ENCODE data around the gene ZBTB43. TPM values are rescaled to one million over a fixed set of nuclear protein-coding genes. Genes with fewer than 3 reads are reported as not detected.
A peak's percentile ranks its signal among the peaks of the same experiment; 100 is the strongest.
"Not testable (repeated sequence)": the region's sequence is repeated elsewhere in the genome, so short reads cannot be mapped to it uniquely, and the experiment has no call there.

Gene ZBTB43
- total RNA-seq, 1 experiment from 2014 or later = 6.8 TPM

DNA sequence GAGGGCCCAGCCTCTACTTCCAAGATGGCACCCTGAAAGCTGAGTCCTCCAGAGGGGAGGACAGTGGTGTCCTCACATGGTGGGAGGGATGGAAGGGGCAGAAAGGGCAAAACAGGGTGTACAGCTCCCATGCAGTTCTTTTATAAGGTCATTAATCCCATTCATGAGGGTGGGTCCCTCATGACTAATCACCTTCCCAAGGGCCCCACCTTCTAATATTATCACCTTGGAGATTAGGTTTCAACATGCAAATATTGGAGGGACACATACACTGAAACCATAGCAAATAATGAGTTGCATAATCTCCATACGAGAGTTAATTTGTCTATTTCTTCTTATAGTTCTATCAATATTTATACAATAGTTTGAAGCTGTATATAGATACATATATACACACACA is 5.8 kb upstream of the ZBTB43 start:
- H3K9me3 ChIP-seq (replicated peaks) = no peaks in the 10 kb centered on the region
- no peak overlapping the region for H3K4me3 ChIP-seq
- H3K36me3 ChIP-seq = no peaks in the 10 kb centered on the region
- no peaks in the 10 kb centered on the region for H3K27me3 ChIP-seq (replicated peaks)
- H3K27ac ChIP-seq = no peak overlapping the region
- no peaks in the 10 kb centered on the region for H3K4me1 ChIP-seq (replicated peaks)
- DNase-seq (ENCODE audit: low read depth in 1 of 2, low spot score in 2 of 2) = no peak

DNA sequence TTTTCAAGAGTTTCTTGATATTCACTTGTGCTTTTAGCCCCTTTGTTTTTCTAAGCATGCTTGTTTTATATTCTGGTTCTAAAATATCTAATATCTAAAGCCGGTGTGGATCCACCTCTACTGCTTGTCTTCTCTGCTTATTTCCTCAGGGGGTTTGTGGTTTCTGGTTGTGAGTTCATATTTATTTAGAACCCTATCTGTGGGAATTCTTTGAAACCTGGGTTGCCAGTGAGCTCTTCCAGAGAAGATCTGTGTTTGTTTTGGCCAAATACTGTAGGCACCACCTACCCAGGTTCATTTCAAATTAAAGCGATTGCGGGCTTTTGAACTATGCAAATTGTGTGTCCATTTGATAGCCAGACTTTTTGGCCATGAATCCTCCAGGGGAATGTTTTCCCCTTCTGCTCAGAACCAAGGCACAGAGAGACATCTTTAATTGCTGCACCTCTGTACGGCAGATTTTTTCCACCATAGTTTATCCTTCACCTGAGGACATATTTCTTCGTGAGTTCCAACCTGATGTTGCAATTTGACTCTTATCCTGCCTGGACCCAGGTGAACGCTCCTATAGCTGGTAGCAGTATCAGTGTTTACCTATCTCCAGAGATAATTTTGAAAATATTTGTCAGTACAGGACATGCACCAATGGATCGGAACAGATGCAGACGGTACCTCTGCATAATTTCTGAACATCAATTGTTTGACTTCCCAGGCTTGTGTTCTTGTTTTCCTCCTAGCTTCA is 2.4 kb upstream of the ZBTB43 start:
- H3K27ac ChIP-seq = no peak overlapping the region
- peaks cover 11% of the 10 kb centered on the region for H3K4me1 ChIP-seq (replicated peaks)
- no peak overlapping the region for H3K4me3 ChIP-seq
- no peaks in the 10 kb centered on the region for H3K27me3 ChIP-seq (replicated peaks)
- peaks cover 13% of the 10 kb centered on the region; the same call in 1 of the 2 replicates for H3K36me3 ChIP-seq
- DNase-seq (ENCODE audit: low read depth in 1 of 2, low spot score in 2 of 2) = no peak
- no peaks in the 10 kb centered on the region for H3K9me3 ChIP-seq (replicated peaks)

GRCh38 chr9:126804198-126804695 is 593 bp upstream of the ZBTB43 start:
- Histone ChIP-seq H3K9me3 (replicated peaks) (no peaks in the 10 kb centered on the region), H3K36me3 (peaks cover 16% of the 10 kb centered on the region)

GRCh38 chr9:126805554-126806262 is 868 bp downstream of the ZBTB43 start:
- H3K9me3 ChIP-seq (replicated peaks) = no peaks in the 10 kb centered on the region

More at GRCh38 chr9:126804198-126804695, 593 bp upstream of the ZBTB43 start:
- Histone ChIP-seq H3K27ac (no peak overlapping the region), H3K4me1 (replicated peaks) (peaks cover 11% of the 10 kb centered on the region), H3K4me3 (peak overlapping the region; percentile 80), H3K27me3 (replicated peaks) (no peaks in the 10 kb centered on the region)
- DNase-seq (ENCODE audit: low read depth in 1 of 2, low spot score in 2 of 2) = no peak

DNA sequence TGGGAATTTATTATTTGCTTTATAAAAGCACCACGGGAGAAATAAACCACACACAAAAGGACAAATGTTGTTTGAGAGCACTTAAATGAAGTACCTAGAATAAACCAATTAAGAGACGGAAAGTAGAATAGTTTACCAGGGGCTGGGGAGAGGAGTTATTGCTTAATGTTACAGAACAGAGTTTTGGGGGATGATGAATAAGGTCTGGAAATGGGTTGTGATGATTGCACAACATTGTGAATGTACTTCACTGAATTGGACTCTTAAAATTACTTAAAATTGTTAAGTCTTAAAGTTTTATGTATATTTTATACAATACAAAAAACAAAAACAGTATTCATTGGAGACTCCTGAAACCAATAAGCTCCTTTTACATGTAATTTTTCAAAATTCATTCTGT is 1.5 kb downstream of the ZBTB43 start:
- peaks cover 20% of the 10 kb centered on the region for H3K36me3 ChIP-seq
- H3K4me3 ChIP-seq = peak overlapping the region; percentile 80
- H3K27me3 ChIP-seq (replicated peaks) = no peaks in the 10 kb centered on the region
- peaks cover 11% of the 10 kb centered on the region for H3K4me1 ChIP-seq (replicated peaks)
- no peak overlapping the region for H3K27ac ChIP-seq
- no peak for DNase-seq (ENCODE audit: low read depth in 1 of 2, low spot score in 2 of 2)
- no peaks in the 10 kb centered on the region for H3K9me3 ChIP-seq (replicated peaks)

More at GRCh38 chr9:126805554-126806262, 868 bp downstream of the ZBTB43 start:
- peaks cover 19% of the 10 kb centered on the region for H3K36me3 ChIP-seq
- peak overlapping the region; percentile 80 for H3K4me3 ChIP-seq
- peak overlapping the region; percentile 30; the same call in 1 of the 2 replicates for H3K27ac ChIP-seq
- no peaks in the 10 kb centered on the region for H3K27me3 ChIP-seq (replicated peaks)
- H3K4me1 ChIP-seq (replicated peaks) = peaks cover 11% of the 10 kb centered on the region
- DNase-seq (ENCODE audit: low read depth in 1 of 2, low spot score in 2 of 2) = peak; percentile 25 to 57

DNA sequence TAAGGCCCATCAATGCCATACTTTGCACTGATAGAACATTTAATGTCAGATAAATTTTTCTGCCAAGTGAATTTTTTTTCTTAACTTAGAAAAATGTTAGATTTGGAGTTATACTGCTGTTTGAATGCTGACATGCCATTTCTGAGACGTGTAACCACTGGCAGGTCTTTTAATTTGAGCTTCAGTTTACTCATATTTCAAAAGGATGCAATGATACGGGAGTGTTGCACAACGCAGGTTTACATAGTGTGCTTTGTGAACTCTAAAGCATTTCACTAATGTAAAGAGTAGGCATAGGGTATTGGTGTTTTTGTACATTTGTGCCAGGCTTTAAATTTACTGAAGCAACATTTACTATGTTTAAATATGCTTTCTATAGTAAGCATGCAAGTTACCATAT is 4.2 kb downstream of the ZBTB43 start:
- Histone ChIP-seq H3K36me3 (peaks cover 43% of the 10 kb centered on the region), H3K4me3 (no peak overlapping the region), H3K27me3 (replicated peaks) (no peaks in the 10 kb centered on the region), H3K27ac (no peak overlapping the region), H3K4me1 (replicated peaks) (peaks cover 11% of the 10 kb centered on the region), H3K9me3 (replicated peaks) (no peaks in the 10 kb centered on the region)
- DNase-seq (ENCODE audit: low read depth in 1 of 2, low spot score in 2 of 2) = no peak

- H3K27me3 ChIP-seq (replicated peaks); H3K4me3 ChIP-seq; DNase-seq (ENCODE audit: low read depth in 1 of 2, low spot score in 2 of 2); H3K9me3 ChIP-seq (replicated peaks); H3K4me1 ChIP-seq (replicated peaks); H3K27ac ChIP-seq: not testable (repeated sequence)
- H3K36me3 ChIP-seq = peaks cover 45% of the 10 kb centered on the region
These were observed 5.4 kb downstream of the ZBTB43 start for GRCh38 chr9:126810221-126810620.

DNA sequence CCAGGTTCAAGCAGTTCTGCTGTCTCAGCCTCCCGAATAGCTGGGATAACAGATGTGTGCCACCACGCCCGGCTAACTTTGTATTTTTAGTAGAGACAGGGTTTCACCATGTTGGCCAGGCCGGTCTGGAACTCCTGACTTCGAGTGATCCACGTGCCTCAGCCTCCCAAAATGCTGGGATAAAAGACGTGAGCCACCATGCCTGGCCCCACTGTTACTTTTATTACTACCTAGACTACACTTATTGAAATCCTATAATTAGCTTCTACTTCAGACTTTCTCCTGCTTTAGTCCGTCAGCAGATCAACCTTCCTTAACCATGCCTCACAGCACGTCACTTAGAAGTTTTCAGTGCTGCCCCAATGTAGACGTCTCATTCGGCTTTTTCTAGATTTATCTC is 8.2 kb downstream of the ZBTB43 start:
- Histone ChIP-seq H3K9me3 (replicated peaks) (no peaks in the 10 kb centered on the region; the same call in 1 of the 2 replicates), H3K27ac (no peak overlapping the region), H3K27me3 (replicated peaks) (no peaks in the 10 kb centered on the region), H3K36me3 (peaks cover 51% of the 10 kb centered on the region), H3K4me1 (replicated peaks) (no peaks in the 10 kb centered on the region), H3K4me3 (no peak overlapping the region)
- no peak for DNase-seq (ENCODE audit: low read depth in 1 of 2, low spot score in 2 of 2)

- Histone ChIP-seq H3K9me3 (replicated peaks) (peaks cover 6% of the 10 kb centered on the region; the same call in 1 of the 2 replicates), H3K27me3 (replicated peaks) (no peaks in the 10 kb centered on the region), H3K4me1 (replicated peaks) (no peaks in the 10 kb centered on the region), H3K36me3 (peaks cover 58% of the 10 kb centered on the region), H3K4me3 (no peak overlapping the region), H3K27ac (no peak overlapping the region)
- no peak for DNase-seq (ENCODE audit: low read depth in 1 of 2, low spot score in 2 of 2)
These were observed 9.3 kb downstream of the ZBTB43 start for GRCh38 chr9:126814091-126814490.

- DNase-seq (ENCODE audit: low read depth in 1 of 2, low spot score in 2 of 2); H3K4me1 ChIP-seq (replicated peaks); H3K4me3 ChIP-seq; H3K27me3 ChIP-seq (replicated peaks); H3K27ac ChIP-seq: not testable (repeated sequence)
- H3K9me3 ChIP-seq (replicated peaks) = peaks cover 17% of the 10 kb centered on the region; the same call in 1 of the 2 replicates
- H3K36me3 ChIP-seq = peaks cover 57% of the 10 kb centered on the region
These were observed 12.8 kb downstream of the ZBTB43 start for GRCh38 chr9:126817615-126818014.

GRCh38 chr9:126818482-126818881 is 13.6 kb downstream of the ZBTB43 start:
- Histone ChIP-seq H3K4me1 (replicated peaks) (no peaks in the 10 kb centered on the region), H3K27ac (no peak overlapping the region), H3K4me3 (no peak overlapping the region), H3K27me3 (replicated peaks) (no peaks in the 10 kb centered on the region), H3K9me3 (replicated peaks) (peaks cover 17% of the 10 kb centered on the region; the same call in 1 of the 2 replicates), H3K36me3 (peaks cover 50% of the 10 kb centered on the region)
- DNase-seq (ENCODE audit: low read depth in 1 of 2, low spot score in 2 of 2) = no peak

DNA sequence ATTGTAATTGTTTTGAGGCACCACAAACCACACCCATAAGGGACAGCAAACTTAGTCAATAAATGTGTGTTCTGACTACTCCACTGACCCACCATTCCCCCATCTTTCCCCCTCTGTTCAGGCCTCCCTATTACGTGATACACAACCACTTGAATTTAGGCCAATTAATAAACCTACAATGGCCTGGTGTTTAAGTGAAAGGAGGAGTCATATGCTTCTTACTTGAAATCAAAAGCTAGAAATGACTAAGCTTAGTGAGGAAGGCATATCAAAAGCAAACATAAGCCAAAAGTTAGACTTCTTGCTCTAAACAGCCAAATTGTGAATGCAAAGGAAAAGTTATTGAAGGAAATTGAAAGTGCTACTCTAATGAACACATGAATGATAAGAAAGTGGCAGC is 14.6 kb downstream of the ZBTB43 start:
- H3K27ac ChIP-seq = no peak overlapping the region
- peaks cover 17% of the 10 kb centered on the region; the same call in 1 of the 2 replicates for H3K9me3 ChIP-seq (replicated peaks)
- H3K36me3 ChIP-seq = peaks cover 45% of the 10 kb centered on the region
- H3K4me1 ChIP-seq (replicated peaks) = no peaks in the 10 kb centered on the region
- DNase-seq (ENCODE audit: low read depth in 1 of 2, low spot score in 2 of 2) = no peak
- no peaks in the 10 kb centered on the region for H3K27me3 ChIP-seq (replicated peaks)
- no peak overlapping the region for H3K4me3 ChIP-seq

DNA sequence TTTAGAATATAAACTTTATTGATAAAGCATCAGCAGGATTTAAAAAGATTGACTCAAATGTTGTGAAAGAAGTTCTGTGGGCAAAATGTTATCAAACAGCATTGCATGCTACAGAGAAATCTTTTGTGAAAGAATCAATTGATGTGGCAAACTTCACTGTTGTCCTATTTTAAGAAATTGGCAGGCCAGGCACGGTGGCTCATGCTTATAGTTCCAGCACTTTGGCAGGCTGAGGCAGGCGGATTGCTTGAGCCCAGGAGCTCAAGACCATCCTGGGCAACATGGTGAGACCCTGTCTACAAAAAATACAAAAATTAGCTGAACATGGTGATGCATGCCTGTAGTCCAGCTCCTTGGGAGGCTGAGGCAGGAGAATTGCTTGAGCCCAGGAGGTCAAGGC is 17.4 kb downstream of the ZBTB43 start:
- no peaks in the 10 kb centered on the region for H3K27me3 ChIP-seq (replicated peaks)
- H3K4me1 ChIP-seq (replicated peaks) = no peaks in the 10 kb centered on the region
- no peak for DNase-seq (ENCODE audit: low read depth in 1 of 2, low spot score in 2 of 2)
- H3K27ac ChIP-seq = no peak overlapping the region
- peaks cover 34% of the 10 kb centered on the region for H3K36me3 ChIP-seq
- peaks cover 17% of the 10 kb centered on the region; the same call in 1 of the 2 replicates for H3K9me3 ChIP-seq (replicated peaks)
- no peak overlapping the region for H3K4me3 ChIP-seq

GRCh38 chr9:126822873-126823272 is 18.0 kb downstream of the ZBTB43 start:
- no peak for DNase-seq (ENCODE audit: low read depth in 1 of 2, low spot score in 2 of 2)
- no peaks in the 10 kb centered on the region for H3K27me3 ChIP-seq (replicated peaks)

More at GRCh38 chr9:126822873-126823272, 18.0 kb downstream of the ZBTB43 start:
- Histone ChIP-seq H3K4me3 (no peak overlapping the region), H3K9me3 (replicated peaks) (peaks cover 17% of the 10 kb centered on the region; the same call in 1 of the 2 replicates), H3K27ac (no peak overlapping the region), H3K4me1 (replicated peaks) (no peaks in the 10 kb centered on the region), H3K36me3 (peaks cover 32% of the 10 kb centered on the region)
